GM19099 (cell line): ENCODE measurements around the gene FNDC3B.

ENCODE experiments used
- POLR2A ChIP-seq: IDR thresholded peaks from 3 replicates; pipeline ENCODE4 v1.6.1; 2011; ENCODE audit warnings: low read depth; ENCODE audit not compliant: insufficient read length; ENCODE audit errors: extremely low read depth

The FNDC3B gene

GRCh38 chr3:172111163-172111562, 71.8 kb downstream of the FNDC3B start:
- no peak for TF ChIP-seq POLR2A

GRCh38 chr3:172112078-172112733, 72.8 kb downstream of the FNDC3B start:
- no peak for TF ChIP-seq POLR2A

GRCh38 chr3:172112734-172113120, 73.3 kb downstream of the FNDC3B start:
- no peak for TF ChIP-seq POLR2A

- TF ChIP-seq POLR2A, result no peak
These were observed 74.3 kb downstream of the FNDC3B start for GRCh38 chr3:172113710-172114109.

- TF ChIP-seq POLR2A, result no peak
These were observed 75.7 kb downstream of the FNDC3B start for GRCh38 chr3:172115059-172115458.

- no peak for TF ChIP-seq POLR2A
These were observed 76.4 kb downstream of the FNDC3B start for GRCh38 chr3:172115787-172116186.

GRCh38 chr3:172118019-172118418, 78.6 kb downstream of the FNDC3B start:
- no peak for TF ChIP-seq POLR2A

- TF ChIP-seq POLR2A, result no peak
These were observed 80.0 kb downstream of the FNDC3B start for GRCh38 chr3:172119266-172119969.

GRCh38 chr3:172120912-172121311, 81.5 kb downstream of the FNDC3B start:
- TF ChIP-seq POLR2A, result no peak

GRCh38 chr3:172121981-172122380, 82.6 kb downstream of the FNDC3B start:
- no peak for TF ChIP-seq POLR2A

GRCh38 chr3:172124271-172124670, 84.9 kb downstream of the FNDC3B start:
- no peak for TF ChIP-seq POLR2A

- TF ChIP-seq POLR2A, result no peak
These were observed 85.7 kb downstream of the FNDC3B start for GRCh38 chr3:172125053-172125452.

- no peak for TF ChIP-seq POLR2A
These were observed 86.6 kb downstream of the FNDC3B start for GRCh38 chr3:172125963-172126457.

- TF ChIP-seq POLR2A, result no peak
These were observed 87.4 kb downstream of the FNDC3B start for GRCh38 chr3:172126741-172127140.

GRCh38 chr3:172127141-172127540, 87.8 kb downstream of the FNDC3B start:
- no peak for TF ChIP-seq POLR2A

GRCh38 chr3:172127929-172128580, 88.7 kb downstream of the FNDC3B start:
- no peak for TF ChIP-seq POLR2A
